ENCODE measurements around the gene ADRM1.

ADRM1 gene

DNA sequence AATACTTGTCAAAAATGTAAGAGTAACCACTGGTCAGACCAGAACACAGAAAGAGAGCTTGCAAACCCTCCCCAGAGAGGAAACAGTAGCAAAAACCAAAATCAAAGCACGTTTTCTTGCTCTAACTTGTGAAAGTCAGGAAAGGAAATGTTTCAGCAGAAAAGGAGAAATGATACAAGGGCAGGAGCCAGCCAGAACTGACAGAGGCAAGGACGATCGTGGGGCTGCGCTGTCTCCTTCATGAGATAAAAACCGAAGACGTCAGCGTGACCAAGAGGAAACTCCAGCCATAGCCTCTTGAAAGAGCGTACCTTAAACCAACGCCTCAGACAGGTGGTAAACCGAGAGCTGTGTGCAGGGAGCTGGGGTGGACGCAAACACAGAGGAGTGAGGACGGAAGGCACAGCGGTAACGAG, 36.9 kb downstream of the ADRM1 start:
- no peaks in the 10 kb centered on the region for H3K9me3 ChIP-seq (ENCODE audit: insufficient read depth, low read length)
- H3K27me3 ChIP-seq (ENCODE audit: low read depth, low read length) = no peaks in the 10 kb centered on the region
- no peaks in the 10 kb centered on the region for H3K79me2 ChIP-seq (ENCODE audit: low read length)
- H3K4me1 ChIP-seq (ENCODE audit: low read length) = peaks cover 36% of the 10 kb centered on the region
- no peaks in the 10 kb centered on the region for H4K20me1 ChIP-seq (ENCODE audit: insufficient read depth, low read length)
- peak overlapping the region; percentile 54 for H2AFZ ChIP-seq (ENCODE audit: low read depth, low read length)
- H3K36me3 ChIP-seq (replicated peaks; ENCODE audit: low read depth, low read length) = peaks cover 12% of the 10 kb centered on the region
- peak overlapping the region; percentile 72 for H3K4me3 ChIP-seq (ENCODE audit: low read length)
- TF ChIP-seq CTCF (IDR thresholded peaks at IDR 0.05; ENCODE audit: low read depth, low read length) (no peak), EZH2phosphoT487 (IDR thresholded peaks at IDR 0.05; ENCODE audit: low read depth) (no peak)
- peak overlapping the region; percentile 49 for H3K9ac ChIP-seq (ENCODE audit: low read length)
- peak overlapping the region; percentile 98 for H3K4me2 ChIP-seq (ENCODE audit: low read length)
- peak overlapping the region; percentile 77 for H3K27ac ChIP-seq (ENCODE audit: low read length)

DNA sequence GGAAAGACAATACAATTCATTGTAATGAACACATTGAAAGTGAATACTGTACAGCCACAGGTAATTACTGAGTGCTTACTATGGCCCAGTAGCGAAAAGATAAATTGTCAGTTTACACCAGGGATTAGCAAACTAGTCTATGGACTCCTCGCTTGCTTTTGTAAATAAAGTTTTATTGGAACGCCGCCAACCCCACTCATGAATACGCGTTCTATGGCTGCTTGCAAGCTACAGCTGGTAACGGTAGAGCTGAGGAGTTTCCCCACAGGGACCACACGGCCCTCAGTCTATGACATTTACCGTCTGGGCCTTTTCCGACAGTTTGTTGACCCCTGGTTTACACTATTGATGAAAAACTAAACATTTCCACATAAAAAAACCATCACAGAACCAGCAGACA, 40.1 kb downstream of the ADRM1 start:
- Histone ChIP-seq H2AFZ (ENCODE audit: low read depth, low read length) (no peak overlapping the region), H4K20me1 (ENCODE audit: insufficient read depth, low read length) (no peaks in the 10 kb centered on the region), H3K36me3 (replicated peaks; ENCODE audit: low read depth, low read length) (peaks cover 6% of the 10 kb centered on the region), H3K4me2 (ENCODE audit: low read length) (no peak overlapping the region), H3K27me3 (ENCODE audit: low read depth, low read length) (no peaks in the 10 kb centered on the region), H3K9ac (ENCODE audit: low read length) (no peak overlapping the region), H3K9me3 (ENCODE audit: insufficient read depth, low read length) (no peaks in the 10 kb centered on the region), H3K27ac (ENCODE audit: low read length) (no peak overlapping the region), H3K4me3 (ENCODE audit: low read length) (no peak overlapping the region), H3K79me2 (ENCODE audit: low read length) (no peaks in the 10 kb centered on the region), H3K4me1 (ENCODE audit: low read length) (peaks cover 26% of the 10 kb centered on the region)
- TF ChIP-seq EZH2phosphoT487 (IDR thresholded peaks at IDR 0.05; ENCODE audit: low read depth) (no peak), CTCF (IDR thresholded peaks at IDR 0.05; ENCODE audit: low read depth, low read length) (no peak)

DNA sequence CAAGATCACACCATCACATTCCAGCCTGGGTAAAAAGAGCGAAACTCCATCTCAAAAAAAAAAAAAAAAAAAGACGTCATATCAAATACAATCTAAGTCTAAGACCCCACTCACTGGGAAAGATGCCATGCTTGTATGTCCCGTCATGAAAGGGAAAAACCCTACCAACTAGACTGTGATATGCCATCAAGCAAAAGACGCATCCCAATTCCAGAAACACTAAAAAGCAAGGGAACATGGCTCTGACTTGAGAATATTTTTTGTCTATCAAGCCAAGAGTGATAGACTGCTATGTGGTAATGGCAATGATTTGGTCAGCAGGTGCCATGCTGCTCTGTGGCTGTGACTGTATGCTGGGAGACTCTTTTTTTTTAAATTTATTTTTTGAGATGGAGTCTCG, 41.3 kb downstream of the ADRM1 start:
- Histone ChIP-seq H3K9ac (ENCODE audit: low read length) (no peak overlapping the region), H3K9me3 (ENCODE audit: insufficient read depth, low read length) (no peaks in the 10 kb centered on the region), H3K4me2 (ENCODE audit: low read length) (no peak overlapping the region), H2AFZ (ENCODE audit: low read depth, low read length) (no peak overlapping the region), H3K27ac (ENCODE audit: low read length) (no peak overlapping the region), H3K27me3 (ENCODE audit: low read depth, low read length) (no peaks in the 10 kb centered on the region), H3K4me1 (ENCODE audit: low read length) (peaks cover 14% of the 10 kb centered on the region), H3K4me3 (ENCODE audit: low read length) (no peak overlapping the region), H4K20me1 (ENCODE audit: insufficient read depth, low read length) (no peaks in the 10 kb centered on the region), H3K36me3 (replicated peaks; ENCODE audit: low read depth, low read length) (peaks cover 6% of the 10 kb centered on the region), H3K79me2 (ENCODE audit: low read length) (no peaks in the 10 kb centered on the region)
- TF ChIP-seq EZH2phosphoT487 (IDR thresholded peaks at IDR 0.05; ENCODE audit: low read depth) (no peak), CTCF (IDR thresholded peaks at IDR 0.05; ENCODE audit: low read depth, low read length) (no peak)

GRCh38 chr20:62344782-62345181, 42.0 kb downstream of the ADRM1 start:
- Histone ChIP-seq H4K20me1 (ENCODE audit: insufficient read depth, low read length) (no peaks in the 10 kb centered on the region), H3K9ac (ENCODE audit: low read length) (no peak overlapping the region), H3K36me3 (replicated peaks; ENCODE audit: low read depth, low read length) (peaks cover 9% of the 10 kb centered on the region), H3K4me2 (ENCODE audit: low read length) (no peak overlapping the region), H3K27me3 (ENCODE audit: low read depth, low read length) (no peaks in the 10 kb centered on the region), H3K9me3 (ENCODE audit: insufficient read depth, low read length) (no peaks in the 10 kb centered on the region), H3K27ac (ENCODE audit: low read length) (no peak overlapping the region), H3K79me2 (ENCODE audit: low read length) (no peaks in the 10 kb centered on the region), H3K4me3 (ENCODE audit: low read length) (no peak overlapping the region), H2AFZ (ENCODE audit: low read depth, low read length) (no peak overlapping the region), H3K4me1 (ENCODE audit: low read length) (peaks cover 7% of the 10 kb centered on the region)
- TF ChIP-seq CTCF (IDR thresholded peaks at IDR 0.05; ENCODE audit: low read depth, low read length) = no peak
- no peak for TF ChIP-seq EZH2phosphoT487 (IDR thresholded peaks at IDR 0.05; ENCODE audit: low read depth)

All from OCI-LY3 (cell line).